SK-N-SH treated with all-trans-retinoic acid at 6 μM for 48 hours (cell line): ENCODE results near the gene TMEM132C.

ENCODE experiments used
- ARNTL ChIP-seq: fragments of 450-650 bp; formaldehyde crosslinking; IDR thresholded peaks from 2 replicates; pipeline ENCODE4 v1.5.0; 2020; ENCODE audit warnings: low read depth, mild to moderate bottlenecking, moderate library complexity, borderline replicate concordance
- CREB5 ChIP-seq: fragments of 250-450 bp; sonication (Bioruptor Pico); IDR thresholded peaks from 2 replicates; pipeline ENCODE4 v1.5.1; 2020; ENCODE audit warnings: low read depth, mild to moderate bottlenecking, moderate library complexity
- GLIS3 ChIP-seq: fragments of 250-450 bp; sonication (Bioruptor Pico); IDR thresholded peaks from 2 replicates; pipeline ENCODE4 v1.5.0; 2020; ENCODE audit warnings: mild to moderate bottlenecking, moderate library complexity
- ISL1 ChIP-seq: fragments of 250-450 bp; sonication (Bioruptor Pico); IDR thresholded peaks from 2 replicates; pipeline ENCODE4 v2.1.2; 2022; ENCODE audit warnings: mild to moderate bottlenecking, moderate library complexity
- RARB ChIP-seq: fragments of 250-450 bp; sonication (Bioruptor Pico); IDR thresholded peaks from 2 replicates; pipeline ENCODE4 v1.8.0; 2021; ENCODE audit warnings: mild to moderate bottlenecking, moderate library complexity
- TF ChIP-seq, protein P1 (sequence below): fragments of 250-450 bp; sonication (Bioruptor Pico); IDR thresholded peaks from 2 replicates; pipeline ENCODE4 v1.5.0; 2020; ENCODE audit warnings: mild to moderate bottlenecking, moderate library complexity

DNA sequence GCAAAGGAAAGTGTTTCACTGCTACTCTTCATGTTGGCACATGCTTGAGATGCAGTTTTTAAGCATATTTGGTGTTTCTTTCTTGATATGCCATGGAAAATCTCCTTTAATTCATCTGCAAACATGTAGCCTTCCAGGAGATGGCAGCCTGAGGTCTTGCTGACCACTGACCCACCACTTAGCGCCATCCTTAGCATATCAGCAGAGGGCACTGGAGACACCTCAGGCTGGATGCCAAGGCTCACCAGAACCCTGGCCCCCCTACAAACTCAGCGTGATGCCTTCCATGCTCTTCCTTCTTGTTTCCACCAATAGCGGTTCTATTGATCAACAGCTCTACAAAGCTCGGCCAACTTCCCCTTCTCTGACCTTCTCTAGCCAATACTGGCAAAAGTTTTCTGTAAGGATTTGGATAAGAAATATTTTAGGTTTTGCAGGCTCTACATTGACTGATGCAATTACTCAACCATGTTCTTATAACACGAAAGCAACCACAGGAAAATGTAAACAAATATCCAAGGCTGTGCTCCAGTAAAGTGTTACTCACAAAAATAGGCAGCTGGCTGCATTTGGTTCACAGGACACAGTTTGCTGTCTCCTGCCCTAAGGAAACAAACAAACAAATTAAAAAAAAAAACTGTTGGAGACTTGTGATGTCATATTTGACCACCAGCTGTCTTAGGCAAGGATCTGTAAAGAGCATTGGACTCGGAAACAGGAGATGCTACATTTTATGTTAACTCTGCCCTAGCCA is 347.0 kb downstream of the TMEM132C start:
- TF ChIP-seq GLIS3 (CRISPR knock-in tag) (no peak), ARNTL (CRISPR knock-in tag) (no peak), CREB5 (CRISPR knock-in tag) (no peak), RARB (CRISPR knock-in tag) (no peak), ISL1 (CRISPR knock-in tag) (no peak)
- TF ChIP-seq, protein P1, sequence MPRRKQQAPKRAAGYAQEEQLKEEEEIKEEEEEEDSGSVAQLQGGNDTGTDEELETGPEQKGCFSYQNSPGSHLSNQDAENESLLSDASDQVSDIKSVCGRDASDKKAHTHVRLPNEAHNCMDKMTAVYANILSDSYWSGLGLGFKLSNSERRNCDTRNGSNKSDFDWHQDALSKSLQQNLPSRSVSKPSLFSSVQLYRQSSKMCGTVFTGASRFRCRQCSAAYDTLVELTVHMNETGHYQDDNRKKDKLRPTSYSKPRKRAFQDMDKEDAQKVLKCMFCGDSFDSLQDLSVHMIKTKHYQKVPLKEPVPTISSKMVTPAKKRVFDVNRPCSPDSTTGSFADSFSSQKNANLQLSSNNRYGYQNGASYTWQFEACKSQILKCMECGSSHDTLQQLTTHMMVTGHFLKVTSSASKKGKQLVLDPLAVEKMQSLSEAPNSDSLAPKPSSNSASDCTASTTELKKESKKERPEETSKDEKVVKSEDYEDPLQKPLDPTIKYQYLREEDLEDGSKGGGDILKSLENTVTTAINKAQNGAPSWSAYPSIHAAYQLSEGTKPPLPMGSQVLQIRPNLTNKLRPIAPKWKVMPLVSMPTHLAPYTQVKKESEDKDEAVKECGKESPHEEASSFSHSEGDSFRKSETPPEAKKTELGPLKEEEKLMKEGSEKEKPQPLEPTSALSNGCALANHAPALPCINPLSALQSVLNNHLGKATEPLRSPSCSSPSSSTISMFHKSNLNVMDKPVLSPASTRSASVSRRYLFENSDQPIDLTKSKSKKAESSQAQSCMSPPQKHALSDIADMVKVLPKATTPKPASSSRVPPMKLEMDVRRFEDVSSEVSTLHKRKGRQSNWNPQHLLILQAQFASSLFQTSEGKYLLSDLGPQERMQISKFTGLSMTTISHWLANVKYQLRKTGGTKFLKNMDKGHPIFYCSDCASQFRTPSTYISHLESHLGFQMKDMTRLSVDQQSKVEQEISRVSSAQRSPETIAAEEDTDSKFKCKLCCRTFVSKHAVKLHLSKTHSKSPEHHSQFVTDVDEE (CRISPR knock-in tag) = no peak
